RWPE2 (cell line): ENCODE measurements around the gene NKAIN4.

Experiments used
- ATAC-seq: fragments of 200-7000 bp; cut with Tn5 transposase; 3 replicates; pipeline ENCODE4 v1.9.1; 2021; ENCODE audit warnings: low read depth
- DNase-seq: peaks from one replicate; pipeline ENCODE4 v3.0.0-alpha.2; 2020; ENCODE audit warnings: low spot score
- H3K27ac ChIP-seq: fragments of 450-650 bp; 2 replicates; pipeline ENCODE4 v1.5.1; 2017; ENCODE audit warnings: mild to moderate bottlenecking; ENCODE audit not compliant: poor library complexity, severe bottlenecking
- H3K27me3 ChIP-seq: fragments of 250-450 bp; sonication (Bioruptor Pico); 2 replicates; pipeline ENCODE4 v1.5.1; 2021; ENCODE audit warnings: mild to moderate bottlenecking, moderate library complexity; ENCODE audit not compliant: insufficient read depth, poor library complexity, severe bottlenecking
- H3K36me3 ChIP-seq: fragments of 250-450 bp; sonication (Bioruptor Pico); 2 replicates; pipeline ENCODE4 v1.5.1; 2020; ENCODE audit warnings: low read depth, mild to moderate bottlenecking, moderate library complexity
- H3K4me1 ChIP-seq: fragments of 250-450 bp; sonication (Bioruptor Pico); 2 replicates; pipeline ENCODE4 v1.5.1; 2021; ENCODE audit warnings: mild to moderate bottlenecking, moderate library complexity; ENCODE audit not compliant: insufficient read depth, poor library complexity, severe bottlenecking
- H3K4me3 ChIP-seq: fragments of 250-450 bp; sonication (Bioruptor Pico); 2 replicates; pipeline ENCODE4 v1.5.1; 2021; ENCODE audit warnings: mild to moderate bottlenecking, moderate library complexity; ENCODE audit not compliant: severe bottlenecking
- H3K9me3 ChIP-seq: fragments of 250-450 bp; sonication (Bioruptor Pico); 2 replicates; pipeline ENCODE4 v1.5.1; 2021; ENCODE audit warnings: mild to moderate bottlenecking, moderate library complexity; ENCODE audit not compliant: severe bottlenecking
- CTCF ChIP-seq: fragments of 450-650 bp; IDR thresholded peaks from one replicate; pipeline ENCODE4 v1.5.1; 2017; ENCODE audit warnings: mild to moderate bottlenecking, moderate library complexity; ENCODE audit not compliant: poor library complexity, severe bottlenecking

Gene NKAIN4

GRCh38 chr20:63269724-63270123, 15.5 kb upstream of the NKAIN4 start:
- ATAC-seq = no peak

DNA sequence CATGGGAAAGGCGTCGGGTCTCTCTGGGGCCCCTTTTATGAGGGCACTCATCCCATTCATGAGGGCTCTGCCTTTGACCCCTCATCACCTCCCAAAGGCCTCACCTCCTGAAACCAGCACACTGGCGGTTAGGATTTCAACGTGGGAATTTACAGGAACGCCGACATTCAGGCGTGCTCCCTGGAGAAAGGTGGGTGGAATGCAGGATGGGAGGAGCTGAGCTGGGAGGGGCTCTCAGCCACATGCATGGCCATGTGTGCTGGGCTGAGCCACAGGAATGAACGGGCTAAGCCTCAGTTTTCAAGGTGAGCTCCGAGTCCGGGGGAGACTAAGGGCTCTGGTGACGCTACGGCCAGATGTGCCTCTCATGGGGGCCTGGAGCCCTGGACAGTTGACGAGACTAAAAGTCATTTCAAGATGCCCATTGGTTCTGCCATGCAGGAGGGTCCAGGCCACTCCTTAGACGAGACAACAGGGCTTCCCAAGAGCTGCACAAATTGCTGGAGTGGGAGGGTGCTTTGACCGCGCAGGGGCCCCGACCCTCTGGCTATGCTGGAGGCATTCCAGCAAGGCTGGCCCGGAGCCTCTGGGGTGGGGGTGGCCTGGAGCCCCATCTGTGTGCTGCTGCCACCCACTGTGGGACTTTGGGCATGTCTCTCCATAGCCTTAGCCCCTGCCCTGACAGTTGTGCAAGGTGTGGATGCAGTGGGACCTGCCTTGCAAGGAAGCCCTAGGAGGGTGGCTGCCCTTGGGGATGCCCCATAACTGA, 14.6 kb upstream of the NKAIN4 start:
- no peak for TF ChIP-seq CTCF
- Histone ChIP-seq H3K36me3 (no peaks in the 10 kb centered on the region), H3K9me3 (no peaks in the 10 kb centered on the region), H3K27ac (no peak overlapping the region), H3K4me1 (peaks cover 6% of the 10 kb centered on the region), H3K4me3 (no peak overlapping the region), H3K27me3 (peaks cover 3% of the 10 kb centered on the region)
- ATAC-seq (0 out of 3 replicates have a peak, but pooled peaks have one; percentile 8), DNase-seq (no peak)

More at GRCh38 chr20:63269724-63270123, 15.5 kb upstream of the NKAIN4 start:
- no peak for DNase-seq
- Histone ChIP-seq H3K9me3 (no peaks in the 10 kb centered on the region), H3K4me1 (peaks cover 9% of the 10 kb centered on the region), H3K27me3 (no peaks in the 10 kb centered on the region), H3K4me3 (no peak overlapping the region), H3K36me3 (peaks cover 5% of the 10 kb centered on the region), H3K27ac (no peak overlapping the region)
- no peak for TF ChIP-seq CTCF

DNA sequence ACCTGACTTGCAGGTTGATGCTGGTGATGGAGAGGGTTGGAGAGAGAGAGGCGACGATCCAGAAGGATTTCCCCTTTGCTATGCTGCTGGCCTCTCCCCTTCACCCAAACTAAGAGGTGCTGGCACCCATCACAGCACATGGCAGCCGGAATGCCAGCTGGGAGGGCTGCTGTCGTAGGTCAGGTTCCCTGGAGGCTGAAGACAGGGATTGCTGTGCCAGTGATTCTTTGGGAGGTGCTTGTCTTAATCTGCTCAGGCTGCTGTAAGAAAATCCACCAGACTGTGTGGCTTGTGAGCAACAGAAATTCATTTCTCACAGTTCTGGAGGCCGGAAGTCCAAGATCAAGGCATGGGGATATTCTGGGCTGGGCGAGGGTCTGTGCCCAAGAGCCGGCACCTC, 14.0 kb upstream of the NKAIN4 start:
- ATAC-seq = no peak
- no peak for TF ChIP-seq CTCF
- DNase-seq = no peak
- Histone ChIP-seq H3K36me3 (no peaks in the 10 kb centered on the region), H3K4me3 (no peak overlapping the region), H3K27ac (no peak overlapping the region), H3K4me1 (peaks cover 3% of the 10 kb centered on the region), H3K27me3 (peaks cover 7% of the 10 kb centered on the region), H3K9me3 (no peaks in the 10 kb centered on the region)

- H3K36me3 ChIP-seq = no peaks in the 10 kb centered on the region
- H3K27ac ChIP-seq = no peak overlapping the region
- H3K27me3 ChIP-seq = peaks cover 12% of the 10 kb centered on the region
- H3K9me3 ChIP-seq = no peaks in the 10 kb centered on the region
- H3K4me1 ChIP-seq = peaks cover 3% of the 10 kb centered on the region
- no peak overlapping the region for H3K4me3 ChIP-seq
- no peak for DNase-seq
- ATAC-seq = no peak
- no peak for TF ChIP-seq CTCF
Observed at GRCh38 chr20:63267691-63268090, 13.4 kb upstream of the NKAIN4 start.

DNA sequence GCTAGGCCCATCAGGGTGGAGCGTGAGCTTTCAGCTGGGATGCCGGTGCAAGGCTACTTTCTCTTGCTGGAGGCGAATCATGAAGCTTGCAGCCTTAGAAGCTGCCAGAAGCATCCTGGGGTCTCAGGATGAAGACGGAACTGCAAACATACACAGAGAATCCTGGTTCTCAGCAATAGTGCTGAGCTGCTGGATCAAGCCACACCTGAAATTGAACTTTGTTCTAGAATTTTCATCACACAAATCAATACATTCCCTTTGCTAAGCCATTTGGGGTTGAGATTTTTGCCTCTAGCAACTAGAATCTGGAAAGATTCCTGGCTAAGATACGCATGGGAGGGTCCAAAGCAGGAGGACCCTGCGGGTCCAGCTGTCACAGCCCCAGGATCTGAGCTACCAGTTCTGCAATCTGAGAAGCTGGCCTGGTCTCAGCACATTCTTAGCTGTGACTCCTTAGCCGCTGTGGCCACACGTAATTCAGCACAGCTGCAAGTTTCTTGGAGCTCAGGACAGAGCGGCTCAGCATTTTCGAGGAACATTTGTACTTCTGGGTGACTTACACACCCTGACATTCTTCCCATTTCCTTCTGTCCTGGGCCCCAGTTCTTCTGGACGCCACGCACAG, 11.7 kb upstream of the NKAIN4 start:
- Histone ChIP-seq H3K27ac (no peak overlapping the region), H3K36me3 (no peaks in the 10 kb centered on the region), H3K4me3 (no peak overlapping the region), H3K27me3 (peaks cover 21% of the 10 kb centered on the region), H3K4me1 (no peaks in the 10 kb centered on the region), H3K9me3 (no peaks in the 10 kb centered on the region)
- no peak for ATAC-seq
- TF ChIP-seq CTCF = no peak
- no peak for DNase-seq
